Stimulated activated CD4-positive, alpha-beta T cell treated with anti-CD3 and anti-CD28 coated beads, TNF-alpha, amount 100 ng/mL, for 1 hour (primary cell): Measurements from ENCODE around the gene BRICD5.

ENCODE experiments used
- DNase-seq, 3 donors: peaks; one replicate each; pipeline ENCODE4 v3.0.0-alpha.2; 2020; ENCODE audit warnings: low read depth in 3 of 3, low spot score in 1 of 3

BRICD5 gene

GRCh38 chr16:2183671-2184070 is 27.0 kb downstream of the BRICD5 start:
- no peak for DNase-seq

DNA sequence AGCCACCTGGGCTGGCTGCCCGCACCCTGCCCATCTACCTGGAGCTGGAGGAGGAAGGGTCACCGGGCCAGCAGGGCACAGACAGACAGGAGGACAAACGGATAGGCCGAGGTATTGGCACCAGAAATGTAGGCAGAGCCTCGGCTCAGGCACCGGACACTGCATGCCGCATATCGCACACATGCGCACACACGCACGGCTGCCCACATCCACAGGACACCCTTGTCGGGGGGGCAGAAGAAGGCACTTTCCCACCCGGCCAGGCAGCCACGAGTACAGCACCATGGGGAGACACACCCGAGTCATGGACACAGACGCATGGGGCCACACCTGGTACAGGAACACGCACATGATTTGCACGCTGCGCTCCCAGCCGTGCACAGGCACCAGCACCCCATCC is 28.7 kb downstream of the BRICD5 start:
- DNase-seq: no peak

DNA sequence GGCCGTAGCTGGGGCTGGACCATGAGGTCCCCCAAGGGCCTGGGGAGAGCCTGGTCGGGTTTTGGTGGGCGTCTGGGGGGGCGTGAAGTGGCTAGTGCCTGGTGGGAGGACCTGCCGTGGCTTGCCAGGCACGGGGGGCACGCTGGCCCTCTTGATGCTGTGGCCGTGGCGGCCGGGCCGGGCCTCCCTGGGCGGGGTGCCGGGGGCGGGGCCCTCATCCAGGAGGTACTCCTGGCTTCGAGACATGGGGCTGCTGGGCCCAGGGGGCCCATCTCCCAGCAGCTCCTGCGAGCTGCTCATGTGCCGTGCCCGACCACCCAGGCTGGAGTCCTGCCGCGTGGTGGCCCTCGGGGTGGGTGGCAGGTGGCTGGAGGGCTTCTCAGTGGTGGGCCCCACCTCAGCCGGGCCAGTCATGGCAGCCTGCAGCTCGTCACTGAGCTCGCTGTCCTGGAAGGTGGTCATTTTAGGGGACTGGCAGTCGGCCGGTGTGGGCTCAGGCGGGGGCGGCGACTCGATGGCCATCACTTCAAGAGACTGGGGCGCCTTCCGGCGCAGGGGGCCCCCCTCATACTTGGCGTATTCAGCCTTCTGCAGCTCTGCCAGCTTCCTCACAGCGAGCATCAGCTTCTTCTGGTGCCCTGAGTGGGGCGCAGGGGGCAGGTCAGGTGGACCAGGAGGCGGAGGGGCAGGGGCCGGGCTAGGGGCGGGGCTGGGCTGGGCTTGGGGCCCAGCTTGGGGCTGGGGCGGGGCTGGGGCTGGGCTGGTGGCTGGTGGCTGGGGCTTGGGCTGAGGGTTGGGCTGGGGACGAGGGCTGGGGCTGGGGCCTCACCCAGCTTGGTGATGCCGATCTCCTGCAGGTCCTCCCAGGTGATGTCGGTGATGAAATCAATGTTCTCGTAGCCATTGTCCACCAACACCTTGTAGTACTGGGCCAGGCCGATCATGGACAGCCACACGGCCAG is 29.4 kb downstream of the BRICD5 start:
- DNase-seq: no peak

DNA sequence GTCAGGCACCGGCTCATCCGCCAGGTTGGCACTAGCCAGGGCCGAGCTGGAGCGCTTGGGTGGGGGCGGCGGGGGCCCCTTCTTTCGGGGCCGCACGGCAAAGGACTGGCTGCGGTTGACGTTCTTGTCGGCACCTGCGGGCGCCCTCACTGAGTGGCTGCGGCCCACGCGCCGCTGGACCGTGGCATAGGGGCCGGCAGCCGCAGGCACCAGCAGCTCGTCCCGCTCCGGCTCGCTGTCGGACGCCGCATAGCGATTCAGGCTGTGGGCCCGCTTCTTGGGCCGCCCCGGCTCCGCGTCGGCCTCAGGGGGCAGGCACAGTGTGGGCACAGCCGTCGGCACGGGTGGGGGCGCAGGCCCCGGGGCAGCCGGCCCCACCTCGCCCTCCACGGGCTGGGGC is 30.2 kb downstream of the BRICD5 start:
- DNase-seq: no peak

GRCh38 chr16:2179576-2179975 is 31.1 kb downstream of the BRICD5 start:
- no peak for DNase-seq

GRCh38 chr16:2179107-2179501 is 31.6 kb downstream of the BRICD5 start:
- DNase-seq: no peak

DNA sequence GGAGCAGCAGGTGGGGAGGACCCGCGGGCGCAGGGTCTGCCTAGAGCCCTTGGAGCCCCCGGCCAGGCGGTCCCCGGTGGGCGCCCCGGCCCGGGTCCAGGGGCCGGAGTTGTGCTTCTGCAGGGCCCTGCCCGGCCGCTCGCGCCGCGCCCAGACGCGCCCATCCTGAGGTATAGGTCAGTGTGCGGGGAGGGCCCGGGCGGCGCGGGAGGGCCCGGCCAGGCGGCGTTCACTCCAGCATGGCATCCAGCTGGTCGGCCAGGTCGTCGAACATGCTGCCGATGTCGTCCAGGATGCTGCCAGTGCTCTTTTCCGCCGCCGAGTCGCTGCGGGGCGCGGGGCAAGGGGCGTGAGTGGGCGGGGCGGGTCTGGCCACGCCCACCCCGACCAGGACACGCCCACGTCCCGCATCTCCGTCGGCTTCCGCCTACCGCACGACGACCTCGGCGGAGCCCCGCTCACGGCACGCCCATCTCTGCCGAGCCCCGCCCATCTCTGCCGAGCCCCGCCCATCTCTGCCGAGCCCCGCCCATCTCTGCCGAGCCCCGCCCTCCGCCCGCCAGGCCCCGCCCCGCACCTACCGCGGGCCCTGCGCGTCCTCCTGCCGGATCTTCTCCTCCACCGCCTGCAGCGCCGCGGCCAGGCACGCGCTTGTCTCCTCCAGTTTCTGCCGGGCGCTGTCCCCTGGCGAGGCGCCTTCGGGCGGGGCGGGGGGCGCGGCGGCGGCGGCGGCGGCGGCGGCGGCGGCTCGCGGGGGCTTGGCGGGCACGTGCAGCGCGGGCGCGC is 32.1 kb downstream of the BRICD5 start:
- DNase-seq: peak in 1 of 3 donors; percentile 9

DNA sequence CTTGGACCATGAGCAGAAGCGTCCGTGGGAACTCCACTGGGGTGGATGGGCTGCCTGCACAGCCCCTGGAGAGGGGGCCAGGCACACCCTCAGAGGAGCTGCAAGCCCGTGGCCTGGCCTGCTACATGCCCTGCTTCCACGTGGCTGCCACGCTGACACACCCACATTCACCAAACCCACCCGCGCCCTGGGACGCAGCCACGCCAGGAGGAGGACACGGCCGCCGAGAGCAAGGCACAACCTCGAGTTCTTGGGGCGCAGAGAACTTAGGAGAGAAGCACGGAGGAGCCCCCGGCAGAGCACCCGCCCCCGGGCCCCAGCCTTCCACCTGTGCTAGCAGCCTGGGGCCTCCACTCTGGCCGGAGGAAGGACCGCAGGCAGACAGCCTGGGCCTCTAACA is 33.1 kb downstream of the BRICD5 start:
- DNase-seq: no peak

DNA sequence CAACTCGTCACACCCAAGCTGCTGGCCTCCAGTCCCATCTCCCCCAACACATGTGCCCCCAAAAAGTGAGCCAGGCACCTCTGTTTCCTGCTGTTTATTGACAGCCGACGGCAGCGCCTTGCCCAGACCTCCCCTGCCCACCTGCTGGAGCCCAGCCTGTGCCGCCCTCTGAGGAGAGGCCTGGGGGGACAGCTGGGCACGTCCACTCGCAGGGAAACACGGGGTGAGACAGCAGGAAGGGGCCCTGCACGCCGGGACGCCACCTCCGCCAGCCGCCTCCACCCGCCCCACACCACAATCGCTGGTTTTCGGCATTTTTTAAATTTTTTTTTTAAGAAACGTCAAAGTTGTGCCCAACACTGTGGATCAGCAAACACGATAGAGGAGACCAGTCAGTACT is 33.6 kb downstream of the BRICD5 start:
- DNase-seq: no peak

- DNase-seq: no peak
These were observed 34.6 kb downstream of the BRICD5 start for GRCh38 chr16:2176047-2176446.

- no peak for DNase-seq
These were observed 35.2 kb downstream of the BRICD5 start for GRCh38 chr16:2175454-2175853.

DNA sequence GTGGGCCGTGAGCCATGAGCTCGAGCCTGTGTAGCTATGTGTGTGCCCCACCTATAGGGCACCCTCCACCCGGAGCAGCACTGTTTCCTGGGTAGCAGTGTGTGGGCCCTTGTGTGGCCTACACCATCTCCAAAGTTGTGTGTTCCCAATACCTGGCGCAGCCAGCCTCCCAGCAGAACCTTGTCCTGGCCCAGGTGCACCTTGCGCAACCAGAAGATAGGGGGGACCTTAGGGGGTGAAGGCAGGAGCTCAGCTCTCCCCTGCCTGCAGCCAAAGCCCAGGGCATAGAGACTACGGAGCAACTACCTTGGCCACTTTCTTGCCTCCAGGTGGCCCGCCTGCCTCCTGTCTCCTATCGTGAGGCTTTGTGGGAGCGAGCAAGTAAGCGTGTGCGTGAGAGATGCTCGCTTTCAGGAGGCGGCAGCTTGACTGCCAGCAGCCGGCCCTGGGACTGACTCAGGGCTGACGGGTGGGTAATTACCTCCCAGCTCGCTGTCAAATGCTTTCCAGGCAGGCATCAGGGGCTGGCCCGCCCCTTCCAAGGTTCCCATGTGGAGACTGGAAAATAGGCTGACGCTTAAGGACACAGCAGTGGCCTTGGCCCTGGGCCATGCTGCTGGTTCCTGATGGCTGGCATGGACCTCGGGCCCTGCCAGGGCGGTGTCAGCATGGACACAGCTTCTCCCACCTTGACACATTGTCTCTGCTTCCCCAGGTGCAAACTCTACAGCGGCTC is 36.1 kb downstream of the BRICD5 start:
- DNase-seq: no peak

DNA sequence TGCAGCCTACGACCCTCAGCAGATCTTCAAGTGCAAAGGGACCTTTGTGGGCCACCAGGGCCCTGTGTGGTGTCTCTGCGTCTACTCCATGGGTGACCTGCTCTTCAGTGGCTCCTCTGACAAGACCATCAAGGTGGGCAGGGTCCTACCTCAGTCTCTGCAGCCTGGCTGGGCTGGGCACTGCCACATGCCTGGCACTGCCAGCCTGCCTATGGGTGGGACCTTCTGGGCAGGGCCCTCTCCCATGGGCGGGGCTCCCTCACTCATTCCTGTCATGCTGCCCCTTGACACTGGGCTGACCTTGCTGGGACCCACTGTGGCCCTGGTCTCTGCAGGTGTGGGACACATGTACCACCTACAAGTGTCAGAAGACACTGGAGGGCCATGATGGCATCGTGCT is 36.7 kb downstream of the BRICD5 start:
- DNase-seq: no peak

- DNase-seq: no peak
These were observed 37.3 kb downstream of the BRICD5 start for GRCh38 chr16:2173366-2173765.

GRCh38 chr16:2172688-2173335 is 37.9 kb downstream of the BRICD5 start:
- no peak for DNase-seq

DNA sequence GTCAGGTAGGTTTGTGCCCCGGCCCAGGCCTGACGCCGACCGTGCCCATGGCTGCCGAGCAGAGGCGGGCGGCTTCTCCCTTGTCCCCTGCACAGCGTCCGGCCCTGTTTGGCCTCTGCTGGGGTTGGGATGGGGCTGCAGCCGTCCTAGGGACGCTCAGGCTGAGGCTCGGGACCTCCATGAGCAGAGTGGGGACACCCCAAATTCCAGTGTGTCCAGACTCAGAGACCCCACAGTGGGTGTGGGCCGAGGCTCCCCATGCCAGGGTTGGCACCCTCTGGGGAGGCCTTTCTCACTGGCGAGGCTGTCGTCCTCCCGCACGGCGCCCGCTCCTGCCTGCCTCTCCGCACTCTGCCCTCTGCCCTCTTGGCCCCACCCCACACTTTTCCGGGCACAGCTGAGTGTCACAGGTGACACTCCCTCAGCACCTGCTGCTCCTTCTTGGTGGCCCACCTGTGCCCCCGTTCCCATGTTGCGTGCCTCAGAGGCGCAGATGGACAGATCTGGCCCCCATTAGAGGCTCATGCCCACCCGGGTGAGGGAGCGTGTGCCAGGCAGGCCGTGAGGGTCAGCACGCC is 39.0 kb downstream of the BRICD5 start:
- DNase-seq: no peak

DNA sequence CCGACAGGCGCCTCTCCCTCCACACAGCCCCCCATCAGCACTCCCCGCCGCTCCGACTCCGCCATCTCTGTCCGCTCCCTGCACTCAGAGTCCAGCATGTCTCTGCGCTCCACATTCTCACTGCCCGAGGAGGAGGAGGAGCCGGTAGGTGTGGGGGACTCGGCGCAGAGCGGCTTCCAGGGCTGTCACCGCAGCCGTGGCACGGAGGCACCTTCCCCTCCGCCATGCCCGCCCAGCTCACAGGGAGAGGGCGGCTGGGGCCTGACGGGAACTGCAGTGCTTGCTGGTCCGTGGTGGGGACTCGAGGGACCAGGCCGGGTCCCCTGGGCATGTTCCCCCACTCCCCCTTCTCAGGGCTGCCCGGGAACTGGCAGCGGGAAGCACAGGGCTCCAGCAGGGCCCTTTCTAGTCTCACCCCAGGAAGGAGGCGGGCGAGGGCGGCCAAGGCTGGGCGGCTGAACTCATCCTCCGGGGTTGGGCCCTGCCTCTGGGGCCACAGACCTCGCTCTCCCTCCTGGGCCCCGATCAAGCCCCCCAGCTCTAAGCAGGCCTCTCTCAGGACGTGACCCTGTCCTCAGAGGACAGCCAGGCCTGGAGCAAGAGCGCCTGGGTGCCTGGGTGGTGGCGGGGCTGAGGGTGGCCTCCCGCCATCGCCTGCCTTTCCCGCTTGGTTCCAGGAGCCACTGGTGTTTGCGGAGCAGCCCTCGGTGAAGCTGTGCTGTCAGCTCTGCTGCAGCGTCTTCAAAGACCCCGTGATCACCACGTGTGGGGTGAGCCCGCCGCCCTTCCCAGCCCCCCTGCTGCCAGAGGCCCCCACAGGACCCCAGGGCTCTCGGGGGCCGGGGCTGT is 39.9 kb downstream of the BRICD5 start:
- DNase-seq: no peak

DNA sequence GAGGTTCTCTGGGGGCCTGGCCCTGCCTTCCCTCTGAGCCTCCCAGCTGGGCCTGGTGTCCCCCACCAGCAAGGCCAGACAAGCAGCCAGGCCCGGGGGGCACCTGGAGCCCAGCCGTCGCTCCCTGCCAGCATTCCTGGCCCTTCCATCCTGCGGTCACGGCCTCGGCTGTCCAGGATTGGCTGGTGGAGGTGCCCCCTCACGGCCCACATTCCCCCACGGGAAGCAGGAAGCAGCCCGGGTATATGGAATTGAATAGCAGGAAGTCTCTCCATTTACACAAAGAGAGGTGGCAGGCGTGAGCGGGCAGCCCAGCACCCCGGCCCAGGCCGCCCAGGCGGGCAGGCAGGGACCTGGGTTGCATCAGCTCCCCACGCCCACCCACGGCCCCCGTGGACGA is 40.6 kb downstream of the BRICD5 start:
- DNase-seq: no peak

GRCh38 chr16:2167068-2167638 is 43.5 kb downstream of the BRICD5 start:
- no peak for DNase-seq
